ENCODE measurements around the gene MCF2. TPM values are rescaled to one million over a fixed set of nuclear protein-coding genes. Genes with fewer than 3 reads are reported as not detected.

MCF2 gene
- total RNA-seq, 1 donor, result under 0.01 TPM

GRCh38 chrX:139639253-139639652 lies 68.7 kb downstream of the MCF2 start:
- no peak for TF ChIP-seq CTCF (IDR thresholded peaks at IDR 0.05; ENCODE audit: insufficient read depth, low read depth, low read length)
- no peak overlapping the region for H3K4me3 ChIP-seq (ENCODE audit: low read depth, low read length)
- DNase-seq (ENCODE audit: low read depth), result no peak

- no peak for TF ChIP-seq CTCF (IDR thresholded peaks at IDR 0.05; ENCODE audit: insufficient read depth, low read depth, low read length)
- no peak for DNase-seq (ENCODE audit: low read depth)
- no peak overlapping the region for H3K4me3 ChIP-seq (ENCODE audit: low read depth, low read length)
Observed at GRCh38 chrX:139600105-139600504, 107.9 kb downstream of the MCF2 start.

GRCh38 chrX:139596068-139596467 lies 111.9 kb downstream of the MCF2 start:
- no peak for TF ChIP-seq CTCF (IDR thresholded peaks at IDR 0.05; ENCODE audit: insufficient read depth, low read depth, low read length)
- DNase-seq (ENCODE audit: low read depth), result no peak

GRCh38 chrX:139585613-139586012 lies 122.4 kb downstream of the MCF2 start:
- no peak overlapping the region for H3K4me3 ChIP-seq (ENCODE audit: low read depth, low read length)
- no peak for DNase-seq (ENCODE audit: low read depth)
- TF ChIP-seq CTCF (IDR thresholded peaks at IDR 0.05; ENCODE audit: insufficient read depth, low read depth, low read length), result no peak

More at GRCh38 chrX:139596068-139596467, 111.9 kb downstream of the MCF2 start:
- no peak overlapping the region for H3K4me3 ChIP-seq (ENCODE audit: low read depth, low read length)

GRCh38 chrX:139581068-139581467 lies 126.9 kb downstream of the MCF2 start:
- DNase-seq (ENCODE audit: low read depth), result no peak
- TF ChIP-seq CTCF (IDR thresholded peaks at IDR 0.05; ENCODE audit: insufficient read depth, low read depth, low read length), result no peak
- no peak overlapping the region for H3K4me3 ChIP-seq (ENCODE audit: low read depth, low read length)

- no peak overlapping the region for H3K4me3 ChIP-seq (ENCODE audit: low read depth, low read length)
- no peak for DNase-seq (ENCODE audit: low read depth)
- TF ChIP-seq CTCF (IDR thresholded peaks at IDR 0.05; ENCODE audit: insufficient read depth, low read depth, low read length), result no peak
Observed at GRCh38 chrX:139566981-139567380, 141.0 kb downstream of the MCF2 start.

GRCh38 chrX:139563251-139563650 lies 144.7 kb downstream of the MCF2 start:
- no peak overlapping the region for H3K4me3 ChIP-seq (ENCODE audit: low read depth, low read length)
- no peak for TF ChIP-seq CTCF (IDR thresholded peaks at IDR 0.05; ENCODE audit: insufficient read depth, low read depth, low read length)
- no peak for DNase-seq (ENCODE audit: low read depth)
